ENCODE data around the gene HECTD3. TPM values are rescaled to one million over a fixed set of nuclear protein-coding genes. Genes with fewer than 3 reads are reported as not detected.
A peak's percentile ranks its signal among the peaks of the same experiment; 100 is the strongest.

Gene HECTD3
- polyA plus RNA-seq, 3 donors from 2014 or later = 8.2 to 22.4 (median 17.5) TPM

DNA sequence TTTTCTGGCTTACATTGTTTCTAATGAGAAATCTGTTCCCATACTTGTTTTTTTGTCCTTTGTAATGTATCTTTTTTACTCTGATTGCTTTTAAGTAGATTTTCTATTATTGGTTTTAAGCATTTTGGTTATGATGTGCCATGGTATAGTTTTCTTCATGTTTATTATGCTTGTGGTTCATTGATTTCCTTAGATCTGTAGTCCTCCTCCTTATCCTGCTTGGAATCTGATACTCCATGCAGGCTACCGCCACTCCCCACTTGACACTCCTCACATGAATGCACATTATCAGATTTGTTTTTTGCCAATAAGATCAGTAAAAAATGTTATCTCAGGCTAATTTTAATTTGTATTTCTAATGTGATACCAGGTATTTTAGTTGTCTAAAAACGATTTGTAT, 21.7 kb upstream of the HECTD3 start:
- DNase-seq = no peak
- Mint-ChIP-seq H3K36me3 (peaks cover 0 to 3% (median under 1%) of the 10 kb centered on the region in 3 donors), H3K4me1 (peaks cover 3 to 7% of the 10 kb centered on the region in 2 donors), H3K27ac (no peak overlapping the region), H3K27me3 (ENCODE audit: low read depth in 3 of 3) (peaks cover 0 to 5% (median 0%) of the 10 kb centered on the region in 3 donors), H3K4me3 (no peak overlapping the region), H3K9me3 (no peaks in the 10 kb centered on the region)

DNA sequence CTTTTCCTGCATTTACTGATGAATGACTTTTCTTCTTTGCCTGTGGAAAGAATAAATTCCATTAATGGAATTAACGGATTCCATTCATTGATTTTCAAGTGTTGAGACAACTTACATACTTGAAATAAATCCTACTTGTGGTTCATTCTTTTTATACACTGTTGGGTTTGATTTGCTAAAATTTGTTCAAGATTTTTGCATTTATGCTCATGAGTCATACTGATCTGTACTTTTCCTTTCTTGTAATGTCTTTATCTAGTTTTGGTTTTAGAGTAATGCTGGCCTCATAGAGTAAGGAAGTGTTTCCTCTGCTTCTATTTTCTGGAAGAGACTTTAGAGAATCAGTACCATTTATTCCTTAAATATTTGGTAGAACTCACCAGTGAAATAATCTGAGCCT, 15.3 kb upstream of the HECTD3 start:
- no peaks in the 10 kb centered on the region for H3K4me1 Mint-ChIP-seq
- H3K27ac Mint-ChIP-seq = no peak overlapping the region
- no peak for DNase-seq

DNA sequence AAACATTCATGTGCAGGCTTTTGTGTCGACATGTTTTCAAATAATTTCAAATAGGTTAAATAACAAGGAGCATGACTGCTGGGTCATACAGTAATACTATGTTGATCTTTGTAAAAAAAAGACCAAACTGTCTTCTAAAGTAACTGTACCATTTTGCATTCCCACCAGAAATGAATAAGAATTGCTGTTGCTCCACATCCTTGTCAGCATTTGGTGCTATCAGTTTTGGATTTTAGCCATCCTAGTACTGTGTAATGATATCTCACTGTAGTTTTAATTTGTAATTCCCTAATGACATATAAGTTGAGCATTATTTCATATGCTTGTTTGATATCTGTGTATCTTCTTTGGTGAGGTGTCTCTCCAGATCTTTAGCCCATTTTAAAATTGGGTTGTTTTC, 12.5 kb upstream of the HECTD3 start:
- DNase-seq = no peak
- no peak overlapping the region for H3K27ac Mint-ChIP-seq
- no peaks in the 10 kb centered on the region for H3K9me3 Mint-ChIP-seq
- no peak overlapping the region for H3K4me3 Mint-ChIP-seq
- peaks cover 0 to 2% (median 0%) of the 10 kb centered on the region in 3 donors for H3K27me3 Mint-ChIP-seq (ENCODE audit: low read depth in 3 of 3)
- H3K4me1 Mint-ChIP-seq = no peaks in the 10 kb centered on the region
- H3K36me3 Mint-ChIP-seq = no peaks in the 10 kb centered on the region

More for the DNA sequence above, 15.3 kb upstream of the HECTD3 start:
- no peaks in the 10 kb centered on the region for H3K9me3 Mint-ChIP-seq
- no peaks in the 10 kb centered on the region for H3K36me3 Mint-ChIP-seq
- peaks cover 0 to 4% (median 0%) of the 10 kb centered on the region in 3 donors for H3K27me3 Mint-ChIP-seq (ENCODE audit: low read depth in 3 of 3)
- no peak overlapping the region for H3K4me3 Mint-ChIP-seq

DNA sequence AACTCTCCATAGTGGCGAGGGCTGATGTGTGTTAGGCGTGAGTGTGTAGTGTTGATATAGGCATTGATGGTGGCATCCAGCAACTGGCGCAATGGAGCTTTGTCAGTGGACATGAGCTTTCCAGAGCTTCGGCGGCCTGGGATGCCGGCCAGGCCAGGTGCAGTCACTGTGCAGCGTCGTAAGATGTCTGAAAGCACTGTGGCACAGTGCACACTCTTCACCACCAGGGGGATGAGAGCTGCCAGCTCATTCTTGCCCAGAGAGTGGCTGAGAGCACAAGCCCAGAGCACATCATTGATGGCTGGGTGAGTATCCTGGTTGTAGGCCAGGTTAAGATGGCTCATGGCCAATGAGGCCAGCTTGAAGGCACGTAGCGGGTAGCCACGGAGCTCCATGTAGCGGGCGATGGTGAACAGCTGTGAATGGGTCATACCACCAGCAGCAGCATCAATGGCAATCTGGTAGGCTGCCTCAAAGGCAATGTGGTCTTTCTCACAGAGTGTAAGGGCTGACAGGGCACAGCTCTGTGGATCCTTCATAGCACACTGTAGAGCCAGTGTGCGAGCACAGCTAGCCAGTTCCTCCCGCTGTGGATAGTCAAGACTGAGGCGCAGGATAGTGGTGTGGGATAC, 7.6 kb upstream of the HECTD3 start:
- Mint-ChIP-seq H3K4me3 (no peak overlapping the region), H3K27ac (no peak overlapping the region)

DNA sequence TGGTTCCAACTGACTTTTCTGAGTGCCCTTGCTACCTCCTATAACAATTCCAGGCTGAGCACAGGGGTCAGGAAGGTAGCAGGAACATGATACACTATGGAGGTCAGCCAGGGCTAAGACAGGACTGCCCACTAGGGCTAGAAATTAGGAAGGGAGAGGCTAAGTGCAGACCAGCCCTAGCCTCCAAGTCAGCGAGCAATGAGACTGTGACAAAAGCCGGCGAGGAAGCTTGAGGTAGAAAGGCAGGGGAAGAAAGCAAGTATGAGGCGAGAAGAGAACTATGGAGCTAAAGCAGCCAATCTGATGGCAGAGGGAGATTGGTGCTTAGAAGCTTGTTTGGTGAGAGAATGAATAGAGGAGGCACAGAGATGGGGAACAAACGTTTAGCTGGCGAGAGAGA, 5.6 kb upstream of the HECTD3 start:
- no peaks in the 10 kb centered on the region for H3K9me3 Mint-ChIP-seq
- no peak overlapping the region for H3K27ac Mint-ChIP-seq
- H3K4me1 Mint-ChIP-seq = peaks cover 23 to 28% of the 10 kb centered on the region in 2 donors
- peaks cover 0 to 5% (median 4%) of the 10 kb centered on the region in 3 donors for H3K36me3 Mint-ChIP-seq
- DNase-seq = no peak
- no peak overlapping the region for H3K4me3 Mint-ChIP-seq
- H3K27me3 Mint-ChIP-seq (ENCODE audit: low read depth in 3 of 3) = peaks cover 2% of the 10 kb centered on the region in 3 donors

More for the DNA sequence above, 7.6 kb upstream of the HECTD3 start:
- Mint-ChIP-seq H3K27me3 (ENCODE audit: low read depth in 3 of 3) (peaks cover 0 to 2% (median 2%) of the 10 kb centered on the region in 3 donors), H3K36me3 (peaks cover 0 to 5% (median 4%) of the 10 kb centered on the region in 3 donors), H3K4me1 (peaks cover 8 to 11% of the 10 kb centered on the region in 2 donors), H3K9me3 (no peaks in the 10 kb centered on the region)
- peak; percentile 22 to 31 (median 23) for DNase-seq

DNA sequence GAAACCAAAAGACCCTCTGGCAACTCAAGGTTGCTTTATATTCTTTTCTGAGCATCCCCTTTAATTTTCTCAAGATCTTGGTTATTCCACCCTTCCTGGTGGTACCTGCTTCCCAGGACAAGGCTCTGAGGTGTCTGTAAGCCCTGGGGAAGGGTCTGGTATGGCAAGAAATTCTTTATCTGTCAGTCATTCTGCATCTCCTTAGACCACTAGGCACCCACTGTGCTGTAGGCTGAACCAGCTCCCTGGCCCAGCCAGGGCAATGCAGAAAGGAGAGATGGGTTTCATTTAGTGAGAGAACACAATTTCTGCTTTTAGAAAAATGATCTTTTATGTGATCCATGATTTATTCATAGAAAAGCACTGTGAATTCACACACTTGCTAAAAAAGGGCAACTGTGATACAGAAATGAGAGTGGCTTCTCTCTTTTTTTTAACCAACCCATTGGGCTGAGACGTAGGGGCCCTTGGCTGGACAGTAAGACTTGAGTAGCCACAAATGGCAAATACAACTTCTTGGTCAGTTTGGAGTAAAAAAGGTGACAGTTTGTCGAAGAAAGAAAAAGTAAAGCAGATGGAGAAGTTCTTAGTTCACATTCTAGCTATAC, 5.1 kb upstream of the HECTD3 start:
- H3K27me3 Mint-ChIP-seq (ENCODE audit: low read depth in 3 of 3) = peaks cover 2 to 3% (median 2%) of the 10 kb centered on the region in 3 donors
- H3K4me1 Mint-ChIP-seq = peaks cover 28 to 34% of the 10 kb centered on the region in 2 donors
- no peak overlapping the region for H3K27ac Mint-ChIP-seq
- H3K9me3 Mint-ChIP-seq = no peaks in the 10 kb centered on the region
- no peak for DNase-seq
- H3K36me3 Mint-ChIP-seq = peaks cover 0 to 5% (median 4%) of the 10 kb centered on the region in 3 donors
- no peak overlapping the region for H3K4me3 Mint-ChIP-seq

DNA sequence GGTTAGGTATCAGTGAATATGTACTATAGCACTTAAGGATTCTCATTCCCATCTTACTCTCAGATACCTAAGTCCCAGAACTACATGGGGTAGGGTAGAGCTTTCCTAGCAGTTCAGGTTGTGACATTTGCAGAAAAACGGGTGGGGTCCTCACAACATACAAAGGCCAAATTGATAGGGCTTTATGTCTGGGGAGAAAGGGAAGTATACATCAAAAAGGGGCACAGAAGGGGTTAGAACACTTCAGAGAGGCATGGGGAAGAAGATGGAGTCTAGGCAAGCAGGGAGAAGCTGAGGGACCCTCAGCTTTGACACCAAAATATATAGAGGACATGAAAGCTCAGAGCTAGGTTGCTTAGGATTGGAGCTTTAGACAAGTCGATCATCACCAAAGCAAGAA, 4.6 kb upstream of the HECTD3 start:
- Mint-ChIP-seq H3K36me3 (peaks cover 0 to 5% (median 4%) of the 10 kb centered on the region in 3 donors), H3K4me3 (no peak overlapping the region), H3K27me3 (ENCODE audit: low read depth in 3 of 3) (peaks cover 2 to 3% (median 2%) of the 10 kb centered on the region in 3 donors), H3K27ac (no peak overlapping the region), H3K9me3 (no peaks in the 10 kb centered on the region), H3K4me1 (peaks cover 30 to 37% of the 10 kb centered on the region in 2 donors)
- DNase-seq = no peak

DNA sequence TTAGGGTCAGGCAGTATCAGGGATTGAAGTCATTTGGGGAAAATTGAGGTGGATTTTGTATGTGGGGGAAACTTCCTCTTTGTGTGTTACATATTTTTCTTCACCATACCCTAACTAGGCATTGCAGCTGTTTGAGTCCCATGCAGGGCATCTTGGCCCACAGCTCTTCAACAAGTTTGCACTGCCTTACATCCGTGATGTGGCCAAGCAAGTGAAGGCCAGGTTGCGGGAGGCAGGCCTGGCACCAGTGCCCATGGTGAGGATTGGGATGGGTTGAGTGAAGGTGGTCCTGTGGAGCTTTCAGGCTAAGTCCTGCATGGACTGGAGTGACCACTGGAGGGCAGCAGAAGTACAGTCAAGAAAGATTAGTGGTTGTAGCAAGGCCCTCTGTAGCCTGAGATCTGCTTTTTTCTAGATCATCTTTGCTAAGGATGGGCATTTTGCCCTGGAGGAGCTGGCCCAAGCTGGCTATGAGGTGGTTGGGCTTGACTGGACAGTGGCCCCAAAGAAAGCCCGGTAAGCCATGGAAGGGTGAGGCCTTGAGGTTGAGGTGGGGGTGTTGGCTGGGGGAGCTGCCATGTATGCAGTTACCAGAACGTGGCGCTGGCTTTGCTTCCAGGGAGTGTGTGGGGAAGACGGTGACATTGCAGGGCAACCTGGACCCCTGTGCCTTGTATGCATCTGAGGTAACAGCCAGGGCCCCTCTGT, 3.4 kb upstream of the HECTD3 start:
- H3K9me3 Mint-ChIP-seq = no peaks in the 10 kb centered on the region
- peaks cover 2 to 3% (median 2%) of the 10 kb centered on the region in 3 donors for H3K27me3 Mint-ChIP-seq (ENCODE audit: low read depth in 3 of 3)
- peak overlapping the region; percentile 22 to 65 (median 51) for H3K4me3 Mint-ChIP-seq
- H3K4me1 Mint-ChIP-seq = peaks cover 39 to 47% of the 10 kb centered on the region in 2 donors
- peak; percentile 72 to 79 (median 73) for DNase-seq
- H3K36me3 Mint-ChIP-seq = peaks cover 0 to 5% (median 4%) of the 10 kb centered on the region in 3 donors
- peak overlapping the region; percentile 55 to 71 (median 64) for H3K27ac Mint-ChIP-seq

DNA sequence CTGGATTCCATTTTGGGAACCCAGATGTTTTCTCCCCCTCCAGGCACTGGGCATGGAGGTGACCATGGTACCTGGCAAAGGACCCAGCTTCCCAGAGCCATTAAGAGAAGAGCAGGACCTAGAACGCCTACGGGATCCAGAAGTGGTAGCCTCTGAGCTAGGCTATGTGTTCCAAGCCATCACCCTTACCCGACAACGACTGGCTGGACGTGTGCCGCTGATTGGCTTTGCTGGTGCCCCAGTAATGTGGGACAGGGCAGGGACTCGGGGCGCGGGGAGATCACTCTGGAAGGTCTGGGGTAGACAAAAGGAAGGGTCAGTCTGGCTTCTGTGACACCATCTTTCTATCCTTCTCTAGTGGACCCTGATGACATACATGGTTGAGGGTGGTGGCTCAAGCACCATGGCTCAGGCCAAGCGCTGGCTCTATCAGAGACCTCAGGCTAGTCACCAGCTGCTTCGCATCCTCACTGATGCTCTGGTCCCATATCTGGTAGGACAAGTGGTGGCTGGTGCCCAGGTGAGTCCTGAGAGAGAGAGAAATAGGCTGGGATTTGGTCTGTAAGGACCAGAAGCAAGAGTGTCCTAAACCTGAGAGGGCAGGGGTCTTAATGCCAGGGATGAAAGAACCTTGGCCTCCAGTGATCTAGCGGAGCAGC, 2.6 kb upstream of the HECTD3 start:
- no peak for DNase-seq
- no peaks in the 10 kb centered on the region for H3K9me3 Mint-ChIP-seq
- peak overlapping the region in 2 of 6 donors; percentile 55 to 58 for H3K27ac Mint-ChIP-seq
- H3K27me3 Mint-ChIP-seq (ENCODE audit: low read depth in 3 of 3) = peaks cover 2 to 3% (median 3%) of the 10 kb centered on the region in 3 donors
- H3K36me3 Mint-ChIP-seq = peaks cover 2 to 11% (median 4%) of the 10 kb centered on the region in 3 donors
- peaks cover 47 to 54% of the 10 kb centered on the region in 2 donors for H3K4me1 Mint-ChIP-seq
- H3K4me3 Mint-ChIP-seq = peak overlapping the region in 2 of 5 donors; percentile 51 to 65

DNA sequence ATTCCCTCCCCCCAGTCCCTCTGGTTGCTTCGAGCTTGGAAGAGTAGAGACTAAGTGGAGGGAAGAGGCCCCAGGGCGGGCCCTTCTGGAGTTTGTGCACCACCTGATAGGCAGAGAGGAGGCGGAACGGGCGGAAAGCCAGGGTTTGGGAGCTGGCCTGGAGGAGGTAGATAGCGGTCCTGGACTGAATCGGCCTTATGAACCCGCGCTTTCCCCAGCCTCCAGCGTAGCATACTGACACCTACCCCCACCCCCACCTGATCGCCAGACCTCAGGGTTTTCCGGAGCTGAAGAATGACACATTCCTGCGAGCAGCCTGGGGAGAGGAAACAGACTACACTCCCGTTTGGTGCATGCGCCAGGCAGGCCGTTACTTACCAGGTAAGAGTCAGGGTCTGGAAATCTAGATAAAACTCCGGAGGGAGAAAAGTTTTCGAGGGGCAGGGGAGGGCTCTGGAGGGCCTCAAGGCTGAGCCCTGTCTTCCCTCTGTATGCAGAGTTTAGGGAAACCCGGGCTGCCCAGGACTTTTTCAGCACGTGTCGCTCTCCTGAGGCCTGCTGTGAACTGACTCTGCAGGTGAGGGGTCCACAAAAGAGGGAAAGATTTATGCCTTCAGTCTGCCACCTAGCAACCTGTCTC, 1.6 kb upstream of the HECTD3 start:
- peaks cover 47 to 57% of the 10 kb centered on the region in 2 donors for H3K4me1 Mint-ChIP-seq
- H3K27me3 Mint-ChIP-seq (ENCODE audit: low read depth in 3 of 3) = peaks cover 2 to 4% (median 3%) of the 10 kb centered on the region in 3 donors
- H3K9me3 Mint-ChIP-seq = no peaks in the 10 kb centered on the region
- H3K27ac Mint-ChIP-seq = peak overlapping the region; percentile 86 to 97 (median 92)
- no peak for DNase-seq
- H3K4me3 Mint-ChIP-seq = peak overlapping the region; percentile 88 to 96 (median 91)
- peaks cover 7 to 11% (median 7%) of the 10 kb centered on the region in 3 donors for H3K36me3 Mint-ChIP-seq

DNA sequence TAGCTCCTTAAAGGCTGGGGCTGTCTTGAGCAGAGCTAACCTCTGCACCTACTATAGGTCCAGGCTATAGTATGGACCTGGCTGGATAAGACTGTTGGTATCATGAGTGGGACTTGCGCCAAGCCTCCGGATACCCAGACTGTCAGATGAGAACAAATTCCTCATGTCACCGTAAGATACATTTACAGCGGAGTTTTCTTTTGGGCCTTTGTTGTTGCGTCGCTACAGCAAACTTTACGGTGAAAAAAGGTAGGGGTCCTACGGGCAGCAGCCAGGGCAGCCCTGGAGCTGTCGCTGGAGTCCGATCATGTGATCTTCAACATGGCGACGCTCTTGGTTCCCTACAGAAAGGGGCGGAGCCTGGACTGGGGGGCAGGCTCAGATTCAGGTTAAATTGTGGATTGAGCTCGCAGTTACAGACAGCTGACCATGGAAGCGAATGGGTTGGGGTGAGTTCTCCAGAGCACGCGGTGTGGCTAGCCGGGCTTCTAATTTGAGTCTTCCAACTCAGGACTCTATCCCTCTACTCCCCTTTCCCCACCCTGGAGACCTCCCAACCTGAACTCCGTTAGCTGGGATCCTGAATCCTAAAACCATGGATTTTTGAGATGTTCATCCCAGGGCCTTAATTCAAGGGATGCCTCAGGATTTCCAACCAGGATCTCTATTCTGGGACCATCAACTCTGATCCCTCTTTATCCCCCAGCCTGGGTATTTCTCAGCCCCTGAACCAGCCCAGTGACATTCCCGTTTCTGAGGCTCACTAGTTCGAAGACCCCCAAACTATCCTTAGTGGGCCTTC, 914 bp upstream of the HECTD3 start, which contains the start of gene UROD:
UROD (plus strand) TSS at position 418 of the 802 bp plus-strand sequence; CDS start at position 430, 12 bp downstream.
- Mint-ChIP-seq H3K4me1 (peaks cover 47 to 61% of the 10 kb centered on the region in 2 donors), H3K4me3 (peak within 1 kb of the TSS; percentile 88 to 96 (median 91))
- DNase-seq = peak; percentile 85 to 88 (median 87)

More for the DNA sequence above, 914 bp upstream of the HECTD3 start, which contains the start of gene UROD:
- Mint-ChIP-seq H3K27ac (peak within 1 kb of the TSS; percentile 86 to 97 (median 92)), H3K9me3 (no peaks in the 10 kb centered on the region), H3K27me3 (ENCODE audit: low read depth in 3 of 3) (peaks cover 2 to 4% (median 3%) of the 10 kb centered on the region in 3 donors), H3K36me3 (peaks cover 11 to 12% (median 11%) of the 10 kb centered on the region in 3 donors)

Measured in immature natural killer cell (primary cell).